HepG2 (cell line): ENCODE measurements around the gene IRX3. TPM values are rescaled to one million over a fixed set of nuclear protein-coding genes. Genes with fewer than 3 reads are reported as not detected.

Experiments used
- ATAC-seq: fragments of 200-7000 bp; cut with Tn5 transposase; 3 replicates; pipeline ENCODE4 v1.9.1; 2020; ENCODE audit warnings: mild to moderate bottlenecking, moderate library complexity
- BruUV-seq: library from RNA; stranded (reverse); fragments of 400-500 nt; replicated peaks from 2 replicates; lab custom pipeline; 2021; lab: Mats Ljungman, UMichigan
- CTCF ChIA-PET: fragments of 300-600 bp; formaldehyde crosslinking; extraction: SDS; loops from one replicate; lab custom pipeline; 2021; ENCODE audit warnings: low total read pairs, inconsistent platforms, low intra/inter-chr PET ratio; lab: Yijun Ruan, JAX
- POLR2A ChIA-PET: fragments of 350-600 bp; sonication (Branson Sonifier 250); formaldehyde crosslinking; loops from one replicate; lab custom pipeline; 2020; ENCODE audit warnings: antibody characterized with exemption, inconsistent platforms; lab: Yijun Ruan, JAX
- DNase-seq: peaks from one replicate; pipeline ENCODE4 v3.0.0-alpha.2; 2015; ENCODE audit warnings: low spot score
- FAIRE-seq: peaks from 3 replicates; lab custom pipeline; 2011; peaks lifted over from hg19 to GRCh38; lab: Jason Lieb, UNC
- H2AFZ ChIP-seq: one replicate; pipeline ENCODE4 v1.6.1; 2011; ENCODE audit warnings: low read length, inconsistent platforms
- H3K27ac ChIP-seq: fragments of 300-600 bp; 3 replicates; pipeline ENCODE4 v1.8.0; 2011; ENCODE audit warnings: mixed run types, mild to moderate bottlenecking, mixed read lengths, low read length, inconsistent platforms; ENCODE audit not compliant: insufficient read depth; ENCODE audit errors: extremely low read length
- H3K27me3 ChIP-seq, 2 experiments: fragments of 200-600 bp in 1 of 2; 2 replicates in 1 of 2; 3 replicates in 1 of 2; pipeline versions ENCODE4 v1.6.0 to v1.8.0; 2011; ENCODE audit warnings: low read length in 2 of 2, mild to moderate bottlenecking in 2 of 2, moderate library complexity in 2 of 2, inconsistent platforms in 1 of 2; ENCODE audit not compliant: insufficient read depth in 2 of 2, control insufficient read depth in 1 of 2
- H3K36me3 ChIP-seq, 2 experiments: fragments of 200-600 bp in 1 of 2; replicated peaks in 1 of 2; 2 replicates in 1 of 2; 3 replicates in 1 of 2; pipeline versions ENCODE4 v1.5.1 to v1.8.0; 2011; ENCODE audit warnings: low read length in 2 of 2, inconsistent platforms in 1 of 2; ENCODE audit not compliant: insufficient read depth in 2 of 2, control insufficient read depth in 1 of 2
- H3K4me1 ChIP-seq: 2 replicates; pipeline ENCODE4 v1.5.1; 2012; ENCODE audit warnings: low read length, inconsistent platforms; ENCODE audit not compliant: insufficient read depth
- H3K4me2 ChIP-seq: 2 replicates; pipeline ENCODE4 v1.6.0; 2011; ENCODE audit warnings: low read depth, low read length, inconsistent platforms
- H3K4me3 ChIP-seq, 3 experiments: fragments of 200-600 bp in 1 of 3; sonication (generic), shearing (Covaris generic) in 1 of 3; replicated peaks in 1 of 3; 2 replicates each; pipeline ENCODE4 v1.5.1; 2011 to 2016; ENCODE audit warnings: low read length in 3 of 3, inconsistent platforms in 2 of 3, low read depth in 2 of 3, mild to moderate bottlenecking in 2 of 3, control low read depth in 1 of 3, mixed read lengths in 1 of 3; ENCODE audit not compliant: insufficient read depth in 1 of 3
- H3K79me2 ChIP-seq: one replicate; pipeline ENCODE4 v1.6.1; 2011; ENCODE audit warnings: low read length, inconsistent platforms; ENCODE audit not compliant: insufficient read depth
- H3K9ac ChIP-seq: 2 replicates; pipeline ENCODE4 v1.6.0; 2011; ENCODE audit warnings: mild to moderate bottlenecking, low read depth, low read length, inconsistent platforms; ENCODE audit not compliant: insufficient read depth
- H3K9me3 ChIP-seq: 2 replicates; pipeline ENCODE4 v1.5.1; 2012; ENCODE audit warnings: mild to moderate bottlenecking, low read length
- H4K20me1 ChIP-seq: 2 replicates; pipeline ENCODE4 v1.6.0; 2011; ENCODE audit warnings: inconsistent platforms, mild to moderate bottlenecking, low read length, moderate library complexity; ENCODE audit not compliant: insufficient read depth
- BCL6 ChIP-seq: IDR thresholded peaks from 2 replicates; pipeline ENCODE4 v1.6.1; 2016; ENCODE audit warnings: missing genetic modification reagents, missing compliant biosample characterization
- CC2D1A ChIP-seq: sonication (generic); formaldehyde crosslinking; IDR thresholded peaks from 2 replicates; pipeline ENCODE4 v1.8.1; 2023; ENCODE audit warnings: mild to moderate bottlenecking, missing genetic modification reagents
- FIP1L1 ChIP-seq: fragments of 200-400 bp; formaldehyde crosslinking; IDR thresholded peaks from 2 replicates; pipeline ENCODE4 v1.6.1; 2018; ENCODE audit warnings: low read depth, mild to moderate bottlenecking, low read length, moderate library complexity, borderline replicate concordance; ENCODE audit not compliant: insufficient read depth
- FOXK2 ChIP-seq: fragments of 450-650 bp; IDR thresholded peaks from 2 replicates; pipeline ENCODE4 v1.6.1; 2016
- JUND ChIP-seq: sonication (generic); formaldehyde crosslinking; IDR thresholded peaks from 2 replicates; pipeline ENCODE4 v1.8.0; 2022; ENCODE audit warnings: mild to moderate bottlenecking, missing genetic modification reagents
- KAT2B ChIP-seq: fragments of 150-350 bp; IDR thresholded peaks from 2 replicates; pipeline ENCODE4 v1.6.1; 2014; ENCODE audit warnings: low read depth, low read length, borderline replicate concordance
- PCBP1 ChIP-seq: fragments of 200-400 bp; formaldehyde crosslinking; IDR thresholded peaks from 2 replicates; pipeline ENCODE4 v1.6.1; 2017; ENCODE audit warnings: mild to moderate bottlenecking, low read depth, low read length, borderline replicate concordance
- TARDBP ChIP-seq: sonication (generic); formaldehyde crosslinking; IDR thresholded peaks from 2 replicates; pipeline ENCODE4 v1.8.0; 2022; ENCODE audit warnings: mild to moderate bottlenecking, missing genetic modification reagents
- TFE3 ChIP-seq: IDR thresholded peaks from 2 replicates; pipeline ENCODE4 v1.6.1; 2016
- ZMYM3 ChIP-seq: sonication (generic); formaldehyde crosslinking; IDR thresholded peaks from 2 replicates; pipeline ENCODE4 v1.5.1; 2020; ENCODE audit warnings: mild to moderate bottlenecking, missing genetic modification reagents
- ZNF30 ChIP-seq: sonication (generic); formaldehyde crosslinking; IDR thresholded peaks from 2 replicates; pipeline ENCODE4 v1.5.0; 2020; ENCODE audit warnings: mild to moderate bottlenecking, missing genetic modification reagents
- ZNF446 ChIP-seq: sonication (generic); formaldehyde crosslinking; IDR thresholded peaks from 2 replicates; pipeline ENCODE4 v1.5.0; 2020; ENCODE audit warnings: mild to moderate bottlenecking, missing genetic modification reagents
- ZNF761 ChIP-seq: sonication (generic); formaldehyde crosslinking; conservative IDR thresholded peaks from 2 replicates; pipeline ENCODE4 v1.4.0; 2020; ENCODE audit warnings: mild to moderate bottlenecking, missing genetic modification reagents
- ZNF777 ChIP-seq: sonication (generic); formaldehyde crosslinking; IDR thresholded peaks from 2 replicates; pipeline ENCODE4 v1.4.0; 2020; ENCODE audit warnings: missing genetic modification reagents
- WGBS: methylation state at CpG from one replicate; pipeline ENCODE4 v1.1.6; 2017; ENCODE audit warnings: low lambda C conversion rate; 5-methylcytosine and 5-hydroxymethylcytosine counted together
- in situ Hi-C: cut with HindIII; loops from 2 replicates; pipeline ENCODE4 v1.10.0; 2017; ENCODE audit warnings: low pct_unique_long_range_greater_than_20kb; ENCODE audit not compliant: extremely low pct_ligation_motif_present
- intact Hi-C: fragments of 100-400 bp; cut with micrococcal nuclease; formaldehyde crosslinking; loops from one replicate; pipeline ENCODE4 v1.10.0; 2022; ENCODE audit not compliant: unreplicated experiment
- polyA plus RNA-seq, 8 experiments: library from polyadenylated mRNA; depleted of rRNA in 3 of 8; stranded (reverse) in 7 of 8; unstranded in 1 of 8; fragments of >200 nt; fragmentation: Illumina TruSeq in 4 of 8; extraction: Trizol in 4 of 8; gene quantifications; 2 replicates each; pipeline versions ENCODE4 v1.2.1 to v1.2.3, GENCODE V29; 2011 to 2016; ENCODE audit warnings: low read depth in 4 of 8, missing spikeins in 1 of 8, mixed read lengths in 1 of 8; ENCODE audit not compliant: insufficient read depth in 1 of 8
- total RNA-seq, 5 experiments: library from RNA; depleted of rRNA; stranded (reverse); fragments of >200 nt; fragmentation: Illumina TruSeq; extraction: Trizol; gene quantifications; 2 replicates each; pipeline ENCODE4 v1.2.3, GENCODE V29; 2016; ENCODE audit warnings: low read depth in 1 of 5

IRX3 gene
- total and polyA plus RNA-seq, 2 of the 13 experiments (the other 11 are each of a cell fraction or from before 2014, with no cell fraction given): 9.2 to 16.4 TPM

DNA sequence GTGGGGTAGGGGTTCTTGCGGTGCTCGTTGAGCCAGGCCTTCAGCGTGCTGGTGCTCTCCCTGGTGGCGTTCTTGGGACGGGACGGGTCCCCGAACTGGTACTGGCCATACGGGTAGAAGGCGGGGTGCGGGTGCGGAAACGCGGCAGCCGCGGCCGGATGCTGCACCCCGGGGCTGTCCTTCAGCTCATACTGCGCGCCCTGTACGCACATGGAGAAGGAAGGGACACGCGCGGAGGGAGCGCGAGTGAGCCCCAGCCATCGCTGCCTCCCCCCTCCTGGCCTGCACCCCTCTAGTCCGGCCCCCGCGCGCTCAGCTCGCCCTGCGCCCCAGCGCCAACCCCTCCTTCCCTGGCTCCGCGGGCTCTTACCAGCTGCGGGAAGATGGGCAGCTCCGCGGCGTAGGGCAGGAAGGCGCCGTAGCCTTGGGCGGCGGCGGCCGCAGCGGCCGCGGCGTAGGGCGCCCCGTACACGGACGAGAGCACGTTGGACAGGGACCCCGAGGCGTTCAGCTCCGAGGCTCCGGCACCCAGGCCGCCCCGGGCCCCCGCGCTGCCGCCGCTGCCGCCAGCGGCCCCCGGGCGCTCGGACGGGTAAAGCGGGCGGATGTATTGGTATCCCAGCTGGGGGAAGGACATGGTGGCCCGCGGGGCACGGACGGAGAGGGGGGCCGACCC, 1.0 kb downstream of the IRX3 start (continued):
- no peak; the same call in 1 of the 2 replicates for TF ChIP-seq TFE3 (CRISPR knock-in tag)
- TF ChIP-seq ZNF30 (CRISPR knock-in tag): no peak
- peak; percentile 33; the same call in 1 of the 2 replicates for TF ChIP-seq ZMYM3 (CRISPR knock-in tag)
- peak; percentile 21; the same call in 1 of the 2 replicates for TF ChIP-seq ZNF446 (CRISPR knock-in tag)
- TF ChIP-seq, all 625 proteins: peak for 149

DNA sequence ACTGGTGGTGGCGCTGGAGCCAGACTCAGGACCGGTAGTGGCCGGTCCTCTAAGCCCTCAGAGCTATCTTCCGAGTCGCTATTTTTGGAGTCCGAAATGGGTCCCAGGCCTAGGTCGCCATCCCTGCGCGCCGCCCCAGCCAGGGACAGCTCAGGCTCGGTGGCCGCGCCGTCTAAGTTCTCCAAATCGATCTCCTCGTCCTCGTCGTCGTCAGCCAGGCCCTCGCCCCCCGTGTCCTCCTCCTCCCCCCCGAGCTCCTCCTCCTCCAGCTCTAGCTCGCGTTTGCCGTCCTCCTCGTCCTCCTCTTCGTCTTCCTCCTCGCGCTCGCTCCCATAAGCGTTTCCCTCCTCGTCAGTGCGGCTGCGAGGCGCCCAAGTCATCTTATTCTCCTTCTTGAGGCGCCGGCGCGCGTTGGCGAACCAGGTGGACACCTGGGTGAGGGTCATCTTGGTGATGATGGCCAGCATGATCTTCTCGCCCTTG, 1.6 kb downstream of the IRX3 start:
- peak overlapping the region; percentile 81 for H3K9ac ChIP-seq
- WGBS: 14% methylated on average over 29 of the region's 42 CpGs
- peak; percentile 0; the same call in 1 of the 3 replicates for ATAC-seq
- in situ Hi-C loops: loop anchor here (10.0 kb wide), 1 partner anchor 510 kb away; no protein-coding TSS in a partner anchor
- no peaks in the 10 kb centered on the region for H4K20me1 ChIP-seq
- H3K36me3 ChIP-seq: peaks cover 1 to 3% of the 10 kb centered on the region in 2 experiments; a peak in 3 of 5 replicates
- H3K79me2 ChIP-seq: peaks cover 19% of the 10 kb centered on the region
- CTCF ChIA-PET: no interaction called here
- no peak for DNase-seq
- no peak overlapping the region for H2AFZ ChIP-seq
- POLR2A ChIA-PET: interaction anchor here (0.8 to 3.1 kb wide), 10 partner anchors 93 to 850 kb away, joined by 3 to 16 read pairs (median 4); no protein-coding TSS in a partner anchor
- peak overlapping the region; percentile 91 for H3K27ac ChIP-seq
- H3K4me2 ChIP-seq: peak overlapping the region; percentile 84
- no TSS peak for BruUV-seq
- H3K4me3 ChIP-seq: peak overlapping the region; percentile 87 to 98 (median 88); a peak in 5 of 6 replicates
- H3K4me1 ChIP-seq: peaks cover 16% of the 10 kb centered on the region
- H3K9me3 ChIP-seq: no peaks in the 10 kb centered on the region
- no peaks in the 10 kb centered on the region for H3K27me3 ChIP-seq
- no peak for FAIRE-seq
- intact Hi-C loops: loop anchor here (5.0 to 10.0 kb wide), 5 partner anchors 340 to 740 kb away; no protein-coding TSS in a partner anchor
- TF ChIP-seq ZNF761 (CRISPR knock-in tag): no peak
- 0 out of 2 replicates have a peak, but pooled peaks have one; percentile 31 for TF ChIP-seq TARDBP (CRISPR knock-in tag)
- TF ChIP-seq JUND (CRISPR knock-in tag): 0 out of 2 replicates have a peak, but pooled peaks have one; percentile 17
- TF ChIP-seq PCBP1: 0 out of 2 replicates have a peak, but pooled peaks have one; percentile 68
- no peak for TF ChIP-seq CC2D1A (CRISPR knock-in tag)
- TF ChIP-seq FIP1L1: no peak
- no peak for TF ChIP-seq FOXK2
- peak; percentile 90 for TF ChIP-seq ZNF777 (CRISPR knock-in tag)
- TF ChIP-seq BCL6 (CRISPR knock-in tag): no peak
- TF ChIP-seq KAT2B: no peak
